K562 (cell line): ENCODE results near the gene TMEM131. TPM values are rescaled to one million over a fixed set of nuclear protein-coding genes. Genes with fewer than 3 reads are reported as not detected.

Experiments
- ATAC-seq: fragments of 200-7000 bp; cut with Tn5 transposase; 3 replicates; pipeline ENCODE4 v1.9.1; 2020; ENCODE audit warnings: moderate library complexity
- BruUV-seq: library from RNA; stranded (reverse); fragments of 400-500 nt; replicated peaks from 2 replicates; lab custom pipeline; 2021; lab: Mats Ljungman, UMichigan
- CTCF ChIA-PET: fragments of 300-600 bp; formaldehyde crosslinking; extraction: SDS; loops from one replicate; lab custom pipeline; 2021; ENCODE audit warnings: low intra/inter-chr PET ratio; lab: Yijun Ruan, JAX
- POLR2A ChIA-PET: fragments of 300-600, 350-650 bp; sonication (Branson Sonifier 250); formaldehyde crosslinking; extraction: SDS; loops from one replicate; lab custom pipeline; 2021; ENCODE audit warnings: antibody characterized with exemption, inconsistent platforms; lab: Yijun Ruan, JAX
- DNase-seq, 4 experiments: peaks; one replicate each; pipeline versions ENCODE4 v3.0.0 to v3.0.0-alpha.2; 2011 to 2018; ENCODE audit warnings: low spot score in 3 of 4, mixed read lengths in 3 of 4; ENCODE audit errors: extremely low read depth in 1 of 4
- FAIRE-seq: peaks from 2 replicates; lab custom pipeline; 2011; peaks lifted over from hg19 to GRCh38; lab: Jason Lieb, UNC
- H2AFZ ChIP-seq: 2 replicates; pipeline ENCODE4 v1.6.0; 2011; ENCODE audit warnings: low read depth, low read length, control low read depth, inconsistent platforms
- H3K27ac ChIP-seq: fragments of 200-600 bp; 3 replicates; pipeline ENCODE4 v1.8.0; 2011; ENCODE audit warnings: low read depth, mild to moderate bottlenecking, control low read depth, inconsistent platforms, low read length, moderate library complexity, mixed read lengths; ENCODE audit errors: extremely low read depth
- H3K27me3 ChIP-seq, 2 experiments: fragments of 300-600 bp in 1 of 2; 2 replicates in 1 of 2; 3 replicates in 1 of 2; pipeline versions ENCODE4 v1.6.0 to v1.8.0; 2011; ENCODE audit warnings: inconsistent platforms in 2 of 2, low read length in 2 of 2, mild to moderate bottlenecking in 1 of 2, mixed read lengths in 1 of 2, moderate library complexity in 1 of 2; ENCODE audit not compliant: control insufficient read depth in 2 of 2, insufficient read depth in 2 of 2
- H3K36me3 ChIP-seq: fragments of 300-600 bp; 3 replicates; pipeline ENCODE4 v1.8.0; 2011; ENCODE audit warnings: mild to moderate bottlenecking, low read length, inconsistent platforms; ENCODE audit not compliant: control insufficient read depth, insufficient read depth
- H3K4me1 ChIP-seq, 2 experiments: fragments of 200-600 bp in 1 of 2; replicated peaks in 1 of 2; 2 replicates in 1 of 2; 3 replicates in 1 of 2; pipeline versions ENCODE4 v1.5.1 to v1.8.0; 2011; ENCODE audit warnings: inconsistent platforms in 2 of 2, low read length in 2 of 2, mild to moderate bottlenecking in 1 of 2, mixed read lengths in 1 of 2, moderate library complexity in 1 of 2; ENCODE audit not compliant: control insufficient read depth in 2 of 2, insufficient read depth in 2 of 2
- H3K4me2 ChIP-seq: 2 replicates; pipeline ENCODE4 v1.6.1; 2011; ENCODE audit warnings: low read length, control low read depth, inconsistent platforms, mixed read lengths; ENCODE audit not compliant: insufficient read depth
- H3K4me3 ChIP-seq: fragments of 200-600 bp; sonication (generic), shearing (Covaris generic); 2 replicates; pipeline ENCODE4 v1.5.1; 2016; ENCODE audit warnings: control low read depth, inconsistent platforms
- H3K79me2 ChIP-seq: fragments of 200-600 bp; 3 replicates; pipeline ENCODE4 v1.8.0; 2011; ENCODE audit warnings: low read length, inconsistent platforms; ENCODE audit not compliant: control insufficient read depth, insufficient read depth
- H3K9ac ChIP-seq, 2 experiments: 2 replicates each; pipeline versions ENCODE4 v1.6.0 to v1.6.1; 2011; ENCODE audit warnings: low read depth in 2 of 2, low read length in 2 of 2, control low read depth in 1 of 2, inconsistent platforms in 1 of 2, mild to moderate bottlenecking in 1 of 2, mixed read lengths in 1 of 2; ENCODE audit not compliant: insufficient read depth in 1 of 2
- H3K9me1 ChIP-seq: one replicate; pipeline ENCODE4 v1.6.0; 2011; ENCODE audit warnings: inconsistent platforms, mild to moderate bottlenecking, low read length, moderate library complexity; ENCODE audit not compliant: control insufficient read depth, insufficient read depth
- H3K9me3 ChIP-seq: replicated peaks from 2 replicates; pipeline ENCODE4 v1.5.1; 2011; ENCODE audit warnings: low read depth, low read length, inconsistent platforms; ENCODE audit not compliant: control insufficient read depth, insufficient read depth
- H4K20me1 ChIP-seq: replicated peaks from 2 replicates; pipeline ENCODE4 v1.6.1; 2011; ENCODE audit warnings: low read length, inconsistent platforms, mixed read lengths; ENCODE audit not compliant: control insufficient read depth, insufficient read depth
- ARID4B ChIP-seq: sonication (generic); formaldehyde crosslinking; IDR thresholded peaks from 2 replicates; pipeline ENCODE4 v1.8.0; 2022; ENCODE audit warnings: mild to moderate bottlenecking, missing genetic modification reagents
- DACH1 ChIP-seq: fragments of 450-650 bp; IDR thresholded peaks from 2 replicates; pipeline ENCODE4 v1.6.1; 2018; ENCODE audit not compliant: partially characterized antibody
- E2F6 ChIP-seq, 2 experiments: IDR thresholded peaks; 2 replicates each; pipeline ENCODE4 v1.6.1; 2011; ENCODE audit warnings: borderline replicate concordance in 1 of 2, control low read depth in 1 of 2, low read depth in 1 of 2, low read length in 1 of 2, mild to moderate bottlenecking in 1 of 2, mixed read lengths in 1 of 2, moderate library complexity in 1 of 2; ENCODE audit not compliant: insufficient read depth in 1 of 2, insufficient read length in 1 of 2, poor library complexity in 1 of 2, severe bottlenecking in 1 of 2; ENCODE audit errors: extremely low read depth in 1 of 2
- FOXK1 ChIP-seq: sonication (generic); formaldehyde crosslinking; IDR thresholded peaks from 2 replicates; pipeline ENCODE4 v1.8.0; 2022; ENCODE audit warnings: missing genetic modification reagents, mild to moderate bottlenecking, borderline replicate concordance
- HES1 ChIP-seq: fragments of 450-650 bp; IDR thresholded peaks from 2 replicates; pipeline ENCODE4 v1.6.1; 2016; ENCODE audit warnings: low read depth, mild to moderate bottlenecking, moderate library complexity
- SMAD4 ChIP-seq: fragments of 250-450 bp; sonication (Bioruptor Pico); conservative IDR thresholded peaks from 2 replicates; pipeline ENCODE4 v1.8.0; 2021; ENCODE audit warnings: inconsistent platforms, mild to moderate bottlenecking, moderate library complexity
- TAF9B ChIP-seq: fragments of 450-650 bp; IDR thresholded peaks from 2 replicates; pipeline ENCODE4 v1.6.1; 2018; ENCODE audit warnings: mild to moderate bottlenecking; ENCODE audit not compliant: partially characterized antibody
- TFAM ChIP-seq: fragments of 250-450 bp; sonication (Bioruptor Pico); conservative IDR thresholded peaks from 2 replicates; pipeline ENCODE4 v1.5.0; 2021; ENCODE audit warnings: mild to moderate bottlenecking, moderate library complexity
- ZNF184 ChIP-seq: sonication (generic); formaldehyde crosslinking; IDR thresholded peaks from 2 replicates; pipeline ENCODE4 v1.5.0; 2020; ENCODE audit warnings: missing genetic modification reagents
- ZNF282 ChIP-seq: sonication (generic); formaldehyde crosslinking; IDR thresholded peaks from 2 replicates; pipeline ENCODE4 v1.8.1; 2023; ENCODE audit warnings: missing genetic modification reagents
- ZNF512 ChIP-seq: IDR thresholded peaks from 2 replicates; pipeline ENCODE4 v1.6.1; 2016; ENCODE audit warnings: missing genetic modification characterization, missing compliant biosample characterization
- ZNF589 ChIP-seq: fragments of 200-800 bp; sonication (Bioruptor generic); IDR thresholded peaks from 2 replicates; pipeline ENCODE4 v1.6.1; 2016; ENCODE audit warnings: low read depth, missing genetic modification characterization, missing compliant biosample characterization
- WGBS: fragments of 100-300 bp; shearing (Covaris generic); methylation state at CpG from one replicate; pipeline ENCODE4 v1.1.6; 2016; ENCODE audit warnings: low coverage, mixed read lengths; ENCODE audit not compliant: insufficient coverage; ENCODE audit errors: missing lambda C conversion rate; 5-methylcytosine and 5-hydroxymethylcytosine counted together
- in situ Hi-C: fragments of 300-500 bp; cut with MboI; formaldehyde crosslinking; loops from 4 replicates; pipeline ENCODE4 v1.15.0; 2018; ENCODE audit warnings: inconsistent platforms, mixed read lengths
- intact Hi-C: fragments of 100-400 bp; cut with micrococcal nuclease; formaldehyde crosslinking; loops from 2 replicates; pipeline ENCODE4 v1.14.2; 2022
- polyA plus RNA-seq, 8 experiments: library from polyadenylated mRNA; depleted of rRNA in 4 of 8; stranded (reverse) in 5 of 8; unstranded in 3 of 8; fragments of >200 nt; fragmentation: Nextera tagmentation in 2 of 8; fragmentation: Illumina TruSeq in 1 of 8; extraction: Ambion mirVana in 2 of 8; extraction: Trizol in 1 of 8; gene quantifications; 2 replicates each; pipeline versions ENCODE4 v1.2.1 to v1.2.3, GENCODE V29; 2011 to 2014; ENCODE audit warnings: inconsistent platforms in 1 of 8, missing spikeins in 1 of 8
- total RNA-seq, 7 experiments: library from RNA; depleted of rRNA in 6 of 7; stranded (reverse); fragments of >200 nt in 6 of 7; fragmentation: Illumina TruSeq in 2 of 7; extraction: Trizol in 2 of 7; gene quantifications; 2 replicates each; pipeline versions ENCODE4 v1.2.1 to v1.2.3, GENCODE V29; 2011 to 2021; ENCODE audit warnings: low replicate concordance in 1 of 7

The TMEM131 gene
- total and polyA plus RNA-seq, 9 of the 15 experiments (the other 6 are each of a cell fraction or from before 2014, with no cell fraction given) = 2.5 to 21.1 (median 12.4) TPM

GRCh38 chr2:97732436-97733340 is 263.1 kb downstream of the TMEM131 start:
- Histone ChIP-seq H3K36me3 (no peaks in the 10 kb centered on the region), H3K9me3 (no peaks in the 10 kb centered on the region), H3K79me2 (no peaks in the 10 kb centered on the region), H3K27me3 (peaks cover 9 to 71% of the 10 kb centered on the region in 2 experiments; a peak in 3 of 5 replicates), H3K27ac (no peak overlapping the region), H2AFZ (no peak overlapping the region), H3K9me1 (no peaks in the 10 kb centered on the region), H4K20me1 (no peaks in the 10 kb centered on the region), H3K4me3 (no peak overlapping the region), H3K4me1 (peaks cover 0 to 21% of the 10 kb centered on the region in 2 experiments; a peak in 2 of 5 replicates), H3K9ac (peak overlapping the region in 1 of 2 experiments; percentile 50; a peak in 1 of 4 replicates), H3K4me2 (no peak overlapping the region)
- intact Hi-C loops (no loop called here), in situ Hi-C loops (no loop called here)
- DNase-seq (no peak), ATAC-seq (no peak), FAIRE-seq (no peak)
- WGBS = 8% methylated on average over 19 of the region's 28 CpGs
- TF ChIP-seq E2F6 (IDR thresholded peaks at IDR 0.05; ENCODE audit: borderline replicate concordance in 1 of 2, extremely low read depth in 1 of 2, insufficient read depth in 1 of 2, insufficient read length in 1 of 2, low read depth in 1 of 2, low read length in 1 of 2, poor library complexity in 1 of 2, severe bottlenecking in 1 of 2) (no peak), TAF9B (no peak), ZNF282 (CRISPR knock-in tag) (no peak), TFAM (no peak), ZNF589 (CRISPR knock-in tag) (no peak), HES1 (no peak), ZNF184 (CRISPR knock-in tag) (no peak), ZNF512 (tag) (no peak), DACH1 (no peak), ARID4B (CRISPR knock-in tag) (no peak), SMAD4 (CRISPR knock-in tag) (no peak), FOXK1 (CRISPR knock-in tag) (no peak)
- BruUV-seq = no TSS peak
- ChIA-PET POLR2A (interaction anchor here (0.9 kb wide), 1 partner anchor 10 kb away, joined by 4 read pairs; no protein-coding TSS in a partner anchor), CTCF (no interaction called here)
